ENCODE data around the gene SBNO2.

The SBNO2 gene

GRCh38 chr19:1159864-1160595, 14.0 kb downstream of the SBNO2 start:
- no peak overlapping the region for H3K27ac ChIP-seq (ENCODE audit: low read length)
- no peaks in the 10 kb centered on the region for H3K27me3 ChIP-seq (ENCODE audit: control insufficient read depth, insufficient read depth, low read length)
- peaks cover 5% of the 10 kb centered on the region; the same call in 1 of the 2 replicates for H3K4me1 ChIP-seq (ENCODE audit: control insufficient read depth, insufficient read depth, low read length)
- H3K36me3 ChIP-seq (ENCODE audit: control insufficient read depth, insufficient read depth, low read length): no peaks in the 10 kb centered on the region; the same call in 1 of the 2 replicates
- no peak for DNase-seq (ENCODE audit: low read depth, low spot score)
- no peaks in the 10 kb centered on the region for H3K9me3 ChIP-seq (ENCODE audit: control insufficient read depth, insufficient read depth, low read length)
- WGBS (ENCODE audit: insufficient coverage, insufficient read length): no CpG with 5 or more reads among the region's 31 CpGs
- no peak overlapping the region for H3K4me3 ChIP-seq (ENCODE audit: low read length)

DNA sequence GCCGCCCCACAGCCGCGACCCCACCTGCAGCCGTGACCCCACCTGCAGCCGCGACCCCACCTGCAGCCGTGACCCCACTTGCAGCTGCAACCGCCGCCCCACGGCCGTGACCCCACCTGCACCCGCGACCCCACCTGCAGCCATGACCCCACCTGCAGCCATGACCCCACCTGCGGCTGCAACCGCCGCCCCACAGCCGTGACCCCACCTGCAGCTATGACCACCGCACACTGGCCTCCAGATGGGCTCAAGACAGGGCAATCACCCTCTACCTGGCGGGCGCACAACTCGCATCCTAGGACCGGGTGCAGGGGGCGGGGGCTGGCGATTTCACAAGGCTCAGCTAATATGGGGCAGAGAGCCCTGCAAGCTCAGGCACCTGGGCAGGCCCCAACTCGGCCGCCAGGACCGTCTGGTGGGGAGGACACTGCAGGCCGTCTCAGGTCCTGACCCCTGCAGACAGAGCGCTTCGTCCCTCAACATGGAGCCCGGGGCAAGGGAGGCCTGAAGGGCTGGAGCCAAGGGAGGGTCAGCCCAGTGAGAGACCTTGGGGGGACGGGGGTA, 15.1 kb downstream of the SBNO2 start:
- H3K4me3 ChIP-seq (ENCODE audit: low read length): no peak overlapping the region
- no peaks in the 10 kb centered on the region; the same call in 1 of the 2 replicates for H3K36me3 ChIP-seq (ENCODE audit: control insufficient read depth, insufficient read depth, low read length)
- DNase-seq (ENCODE audit: low read depth, low spot score): no peak
- H3K9me3 ChIP-seq (ENCODE audit: control insufficient read depth, insufficient read depth, low read length): no peaks in the 10 kb centered on the region
- H3K27ac ChIP-seq (ENCODE audit: low read length): no peak overlapping the region
- peaks cover 5% of the 10 kb centered on the region; the same call in 1 of the 2 replicates for H3K4me1 ChIP-seq (ENCODE audit: control insufficient read depth, insufficient read depth, low read length)
- no CpG with 5 or more reads among the region's 32 CpGs for WGBS (ENCODE audit: insufficient coverage, insufficient read length)
- H3K27me3 ChIP-seq (ENCODE audit: control insufficient read depth, insufficient read depth, low read length): no peaks in the 10 kb centered on the region

DNA sequence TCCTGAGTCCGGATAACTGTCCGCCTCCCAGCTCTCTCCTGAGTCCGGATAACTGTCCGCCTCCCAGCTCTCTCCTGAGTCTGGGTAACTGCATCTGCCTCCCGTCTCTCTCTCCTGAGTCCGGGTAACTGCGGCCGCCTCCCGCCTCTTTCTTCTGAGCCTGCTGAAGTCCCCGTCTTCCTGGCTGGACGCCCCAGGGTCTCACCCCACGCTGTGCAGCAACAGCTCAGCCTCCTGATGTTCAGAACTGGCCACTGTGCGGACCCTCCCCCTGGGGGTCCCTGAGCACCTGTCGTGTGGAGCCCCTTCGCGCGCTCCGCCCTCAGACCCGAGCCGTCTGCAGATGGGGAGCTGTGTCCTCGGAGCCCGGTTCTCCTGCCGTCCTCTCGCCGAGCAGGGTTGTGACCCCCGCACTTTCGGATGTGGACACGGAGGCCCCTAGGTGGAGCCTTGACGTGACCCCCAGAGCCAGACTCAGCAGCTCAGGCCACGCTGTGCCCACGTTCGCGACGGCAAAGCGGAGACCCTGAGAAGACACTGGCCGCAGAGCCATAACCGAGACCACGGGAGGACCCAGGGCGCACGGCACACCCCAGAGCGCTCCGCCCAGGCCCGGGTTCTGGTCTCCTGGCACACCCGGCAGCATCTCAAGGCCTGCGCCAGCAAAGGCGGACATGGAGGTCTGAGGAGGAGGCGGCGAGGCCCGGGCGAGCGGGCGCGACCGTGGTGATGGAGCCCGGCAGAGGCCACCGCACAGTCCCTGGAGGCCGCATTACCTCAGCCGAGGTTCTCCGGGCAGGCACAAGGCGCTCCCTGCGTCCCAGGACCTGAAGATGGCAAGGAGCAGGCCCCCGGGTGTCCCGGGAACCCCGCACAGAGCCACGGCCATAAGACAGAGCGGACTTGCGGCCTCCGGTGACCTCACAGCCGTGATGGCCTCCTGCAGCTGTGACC, 15.9 kb downstream of the SBNO2 start:
- no peak overlapping the region for H3K27ac ChIP-seq (ENCODE audit: low read length)
- no CpG with 5 or more reads among the region's 69 CpGs for WGBS (ENCODE audit: insufficient coverage, insufficient read length)
- DNase-seq (ENCODE audit: low read depth, low spot score): no peak
- H3K27me3 ChIP-seq (ENCODE audit: control insufficient read depth, insufficient read depth, low read length): no peaks in the 10 kb centered on the region
- H3K4me1 ChIP-seq (ENCODE audit: control insufficient read depth, insufficient read depth, low read length): peaks cover 2% of the 10 kb centered on the region; the same call in 1 of the 2 replicates
- no peaks in the 10 kb centered on the region for H3K9me3 ChIP-seq (ENCODE audit: control insufficient read depth, insufficient read depth, low read length)
- H3K4me3 ChIP-seq (ENCODE audit: low read length): no peak overlapping the region
- H3K36me3 ChIP-seq (ENCODE audit: control insufficient read depth, insufficient read depth, low read length): no peaks in the 10 kb centered on the region; the same call in 1 of the 2 replicates

GRCh38 chr19:1156830-1157615, 17.0 kb downstream of the SBNO2 start:
- H3K27ac ChIP-seq (ENCODE audit: low read length): no peak overlapping the region
- H3K4me1 ChIP-seq (ENCODE audit: control insufficient read depth, insufficient read depth, low read length): peaks cover 2% of the 10 kb centered on the region; the same call in 1 of the 2 replicates
- H3K27me3 ChIP-seq (ENCODE audit: control insufficient read depth, insufficient read depth, low read length): no peaks in the 10 kb centered on the region
- WGBS (ENCODE audit: insufficient coverage, insufficient read length): no CpG with 5 or more reads among the region's 46 CpGs
- no peaks in the 10 kb centered on the region for H3K9me3 ChIP-seq (ENCODE audit: control insufficient read depth, insufficient read depth, low read length)
- no peaks in the 10 kb centered on the region; the same call in 1 of the 2 replicates for H3K36me3 ChIP-seq (ENCODE audit: control insufficient read depth, insufficient read depth, low read length)
- DNase-seq (ENCODE audit: low read depth, low spot score): no peak
- H3K4me3 ChIP-seq (ENCODE audit: low read length): no peak overlapping the region

- Histone ChIP-seq H3K27me3 (ENCODE audit: control insufficient read depth, insufficient read depth, low read length) (no peaks in the 10 kb centered on the region), H3K4me1 (ENCODE audit: control insufficient read depth, insufficient read depth, low read length) (no peaks in the 10 kb centered on the region), H3K9me3 (ENCODE audit: control insufficient read depth, insufficient read depth, low read length) (no peaks in the 10 kb centered on the region), H3K27ac (ENCODE audit: low read length) (no peak overlapping the region), H3K36me3 (ENCODE audit: control insufficient read depth, insufficient read depth, low read length) (no peaks in the 10 kb centered on the region; the same call in 1 of the 2 replicates), H3K4me3 (ENCODE audit: low read length) (no peak overlapping the region)
- no peak for DNase-seq (ENCODE audit: low read depth, low spot score)
- no CpG with 5 or more reads among the region's 24 CpGs for WGBS (ENCODE audit: insufficient coverage, insufficient read length)
These were observed 17.7 kb downstream of the SBNO2 start for GRCh38 chr19:1156305-1156801.

- no peaks in the 10 kb centered on the region for H3K27me3 ChIP-seq (ENCODE audit: control insufficient read depth, insufficient read depth, low read length)
- no peak overlapping the region for H3K4me3 ChIP-seq (ENCODE audit: low read length)
- no peaks in the 10 kb centered on the region for H3K9me3 ChIP-seq (ENCODE audit: control insufficient read depth, insufficient read depth, low read length)
- no peak for DNase-seq (ENCODE audit: low read depth, low spot score)
- no CpG with 5 or more reads among the region's 29 CpGs for WGBS (ENCODE audit: insufficient coverage, insufficient read length)
- no peaks in the 10 kb centered on the region for H3K4me1 ChIP-seq (ENCODE audit: control insufficient read depth, insufficient read depth, low read length)
- no peak overlapping the region for H3K27ac ChIP-seq (ENCODE audit: low read length)
- H3K36me3 ChIP-seq (ENCODE audit: control insufficient read depth, insufficient read depth, low read length): no peaks in the 10 kb centered on the region; the same call in 1 of the 2 replicates
These were observed 18.4 kb downstream of the SBNO2 start for GRCh38 chr19:1155352-1156304.

DNA sequence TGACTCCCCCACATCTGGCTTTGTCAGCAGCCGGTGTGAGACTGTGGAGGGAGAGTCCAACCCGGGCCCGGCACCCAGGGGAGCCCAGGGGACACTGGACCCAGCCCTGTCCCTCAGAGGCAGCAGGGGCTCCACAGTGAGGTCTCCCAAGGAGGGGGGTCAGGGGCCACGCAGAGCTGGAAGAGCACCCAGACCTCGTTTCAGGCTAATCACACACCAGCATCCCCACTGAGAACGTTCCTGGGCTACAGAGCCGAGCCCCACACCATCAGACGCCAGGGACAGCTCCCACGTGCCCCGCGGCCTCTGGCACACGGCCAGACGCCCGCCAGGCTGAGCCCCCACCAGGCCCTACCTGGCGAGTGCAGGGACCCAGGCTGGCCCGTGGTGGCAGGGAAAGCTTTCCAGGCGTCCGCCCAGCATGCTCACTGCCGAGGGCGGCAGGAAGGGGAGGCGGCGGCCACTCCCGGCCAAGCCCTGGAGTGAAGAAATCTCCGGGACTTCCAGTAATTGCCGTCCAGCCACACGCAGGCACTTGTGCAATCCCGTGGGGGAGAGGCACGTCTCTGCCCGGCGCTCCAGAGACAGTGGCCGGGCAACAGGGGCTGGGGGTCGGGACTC, 19.2 kb downstream of the SBNO2 start:
- H3K4me3 ChIP-seq (ENCODE audit: low read length): no peak overlapping the region
- no peaks in the 10 kb centered on the region; the same call in 1 of the 2 replicates for H3K36me3 ChIP-seq (ENCODE audit: control insufficient read depth, insufficient read depth, low read length)
- no peaks in the 10 kb centered on the region for H3K27me3 ChIP-seq (ENCODE audit: control insufficient read depth, insufficient read depth, low read length)
- H3K4me1 ChIP-seq (ENCODE audit: control insufficient read depth, insufficient read depth, low read length): no peaks in the 10 kb centered on the region
- no peaks in the 10 kb centered on the region for H3K9me3 ChIP-seq (ENCODE audit: control insufficient read depth, insufficient read depth, low read length)
- no peak for DNase-seq (ENCODE audit: low read depth, low spot score)
- no CpG with 5 or more reads among the region's 32 CpGs for WGBS (ENCODE audit: insufficient coverage, insufficient read length)
- H3K27ac ChIP-seq (ENCODE audit: low read length): no peak overlapping the region

DNA sequence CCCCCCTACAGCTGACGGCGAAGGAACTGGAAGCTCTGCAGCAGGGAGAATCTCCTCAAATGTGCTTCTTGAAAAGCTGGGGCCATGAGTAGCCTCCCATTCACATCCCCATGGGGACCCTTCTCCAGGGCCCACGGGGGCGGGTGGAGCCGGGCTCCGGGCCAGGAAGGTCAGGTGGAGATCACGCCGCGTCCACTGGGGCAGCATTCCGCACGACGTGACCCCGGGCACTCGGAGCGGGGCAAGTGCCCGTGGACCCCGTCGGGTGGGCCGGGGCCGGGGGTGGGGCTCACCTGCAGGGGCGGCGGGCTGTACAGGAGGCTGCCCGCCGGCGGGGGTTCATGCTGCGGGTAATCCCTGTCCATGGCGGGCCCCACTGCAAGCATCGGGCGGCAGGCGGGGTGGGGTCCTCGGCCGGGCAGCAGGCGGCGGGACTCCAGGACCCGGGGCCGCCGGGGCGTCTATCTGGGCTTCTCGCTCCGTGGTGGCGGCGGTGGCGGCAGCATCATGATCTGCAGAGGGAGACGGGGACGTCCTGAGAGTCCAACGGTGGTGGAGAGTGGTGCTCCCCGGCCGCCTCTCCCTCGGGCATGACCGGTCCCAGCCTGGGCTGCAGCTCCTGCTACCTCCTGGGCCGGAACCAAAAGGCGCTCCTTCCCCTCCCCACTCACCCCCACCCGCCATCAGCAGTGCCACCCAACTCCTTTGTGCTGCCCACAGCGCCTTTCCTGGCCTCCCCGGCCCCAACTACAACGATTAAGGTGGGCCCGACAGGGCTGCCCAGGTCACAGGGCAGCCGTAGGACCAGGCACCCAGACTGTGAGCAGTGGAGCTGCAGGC, 20.0 kb downstream of the SBNO2 start:
- Histone ChIP-seq H3K4me3 (ENCODE audit: low read length) (no peak overlapping the region), H3K27me3 (ENCODE audit: control insufficient read depth, insufficient read depth, low read length) (no peaks in the 10 kb centered on the region), H3K27ac (ENCODE audit: low read length) (no peak overlapping the region), H3K4me1 (ENCODE audit: control insufficient read depth, insufficient read depth, low read length) (no peaks in the 10 kb centered on the region), H3K9me3 (ENCODE audit: control insufficient read depth, insufficient read depth, low read length) (no peaks in the 10 kb centered on the region), H3K36me3 (ENCODE audit: control insufficient read depth, insufficient read depth, low read length) (no peaks in the 10 kb centered on the region; the same call in 1 of the 2 replicates)
- no peak for DNase-seq (ENCODE audit: low read depth, low spot score)
- WGBS (ENCODE audit: insufficient coverage, insufficient read length): no CpG with 5 or more reads among the region's 58 CpGs
